ENCODE results near the gene CLPTM1L. TPM values are rescaled to one million over a fixed set of nuclear protein-coding genes. Genes with fewer than 3 reads are reported as not detected.

CLPTM1L gene
- total and polyA plus RNA-seq, 7 donors: 33.1 to 90.5 (median 52.5) TPM

GRCh38 chr5:1338506-1339070 lies 6.3 kb downstream of the CLPTM1L start:
- DNase-seq: no peak
- peaks cover 20 to 94% (median 67%) of the 10 kb centered on the region in 4 donors for H3K36me3 ChIP-seq
- H3K27me3 ChIP-seq: no peaks in the 10 kb centered on the region
- WGBS, 2 donors: 94 to 95% methylated on average over 22 of the region's 22 CpGs
- H3K4me3 ChIP-seq: no peak overlapping the region
- intact Hi-C loops (cut with DNase I): no loop called here
- no peak for TF ChIP-seq POLR2A (IDR thresholded peaks at IDR 0.05)
- TF ChIP-seq CTCF (IDR thresholded peaks at IDR 0.05): no peak
- TF ChIP-seq POLR2AphosphoS5 (IDR thresholded peaks at IDR 0.05): no peak
- TF ChIP-seq EP300 (IDR thresholded peaks at IDR 0.05): no peak
- no peak overlapping the region for H3K27ac ChIP-seq
- H3K4me1 ChIP-seq: peaks cover 0 to 14% (median 4%) of the 10 kb centered on the region in 4 donors
- no peaks in the 10 kb centered on the region for H3K9me3 ChIP-seq

- no peak for TF ChIP-seq EP300 (IDR thresholded peaks at IDR 0.05)
- TF ChIP-seq POLR2A (IDR thresholded peaks at IDR 0.05): no peak
- no peak for TF ChIP-seq POLR2AphosphoS5 (IDR thresholded peaks at IDR 0.05)
- no peak for TF ChIP-seq CTCF (IDR thresholded peaks at IDR 0.05)
- Histone ChIP-seq H3K4me3 (no peak overlapping the region), H3K27ac (no peak overlapping the region), H3K4me1 (peaks cover 0 to 9% (median under 1%) of the 10 kb centered on the region in 4 donors), H3K27me3 (no peaks in the 10 kb centered on the region), H3K9me3 (no peaks in the 10 kb centered on the region), H3K36me3 (peaks cover 23 to 98% (median 71%) of the 10 kb centered on the region in 4 donors)
- intact Hi-C loops (cut with DNase I): no loop called here
- 91 to 94% methylated on average over 12 of the region's 12 CpGs for WGBS, 2 donors
- DNase-seq: no peak
Observed at GRCh38 chr5:1338196-1338490, 6.8 kb downstream of the CLPTM1L start.

- Histone ChIP-seq H3K4me1 (peaks cover 0 to 4% (median 0%) of the 10 kb centered on the region in 4 donors), H3K9me3 (no peaks in the 10 kb centered on the region), H3K36me3 (peaks cover 23 to 97% (median 70%) of the 10 kb centered on the region in 4 donors), H3K4me3 (no peak overlapping the region), H3K27me3 (no peaks in the 10 kb centered on the region), H3K27ac (no peak overlapping the region)
- DNase-seq: no peak
- TF ChIP-seq POLR2AphosphoS5 (IDR thresholded peaks at IDR 0.05): no peak
- WGBS, 2 donors: 95% methylated on average over 22 of the region's 22 CpGs
- intact Hi-C loops (cut with DNase I): no loop called here
Observed at GRCh38 chr5:1337489-1338195, 7.3 kb downstream of the CLPTM1L start.

- no peaks in the 10 kb centered on the region for H3K27me3 ChIP-seq
- no peak for DNase-seq
- intact Hi-C loops (cut with DNase I): no loop called here
- peaks cover 23 to 97% (median 68%) of the 10 kb centered on the region in 4 donors for H3K36me3 ChIP-seq
- no peak overlapping the region for H3K27ac ChIP-seq
- H3K9me3 ChIP-seq: no peaks in the 10 kb centered on the region
- TF ChIP-seq POLR2AphosphoS5 (IDR thresholded peaks at IDR 0.05): no peak
- TF ChIP-seq CTCF (IDR thresholded peaks at IDR 0.05): no peak
- TF ChIP-seq POLR2A (IDR thresholded peaks at IDR 0.05): no peak
- no peak for TF ChIP-seq EP300 (IDR thresholded peaks at IDR 0.05)
- H3K4me3 ChIP-seq: no peak overlapping the region
- H3K4me1 ChIP-seq: no peaks in the 10 kb centered on the region
- WGBS, 2 donors: 87 to 91% methylated on average over 22 of the region's 22 CpGs
Observed at GRCh38 chr5:1336749-1337488, 8.0 kb downstream of the CLPTM1L start.

GRCh38 chr5:1336106-1336561 lies 8.8 kb downstream of the CLPTM1L start:
- Histone ChIP-seq H3K9me3 (no peaks in the 10 kb centered on the region), H3K36me3 (peaks cover 23 to 97% (median 70%) of the 10 kb centered on the region in 4 donors), H3K4me1 (no peaks in the 10 kb centered on the region), H3K4me3 (no peak overlapping the region), H3K27me3 (no peaks in the 10 kb centered on the region), H3K27ac (no peak overlapping the region)
- no peak for DNase-seq
- TF ChIP-seq POLR2AphosphoS5 (IDR thresholded peaks at IDR 0.05): no peak
- intact Hi-C loops (cut with DNase I): no loop called here
- WGBS, 2 donors: 81 to 94% methylated on average over 14 of the region's 14 CpGs

Data from sigmoid colon (tissue), 7 donors.